WTC11 (cell line): ENCODE results near the gene TLX2. TPM values are rescaled to one million over a fixed set of nuclear protein-coding genes. Genes with fewer than 3 reads are reported as not detected.

ENCODE experiments used
- ATAC-seq: fragments of 200-7000 bp; cut with Tn5 transposase; 2 replicates; pipeline ENCODE4 v1.10.0; 2021; ENCODE audit warnings: mild to moderate bottlenecking, moderate library complexity
- CTCF ChIA-PET: fragments of 300-600 bp; sonication (Branson Sonifier 250); formaldehyde crosslinking; loops from one replicate; lab custom pipeline; 2021; ENCODE audit warnings: antibody characterized with exemption; lab: Charles Lee
- POLR2A ChIA-PET: fragments of 350-600 bp; sonication (Branson Sonifier 250); formaldehyde crosslinking; loops from one replicate; lab custom pipeline; 2021; ENCODE audit warnings: antibody characterized with exemption; lab: Charles Lee
- DNase-seq: peaks from one replicate; pipeline ENCODE4 v3.0.0; 2021; ENCODE audit warnings: low spot score
- H3K27ac Mint-ChIP-seq: 2 replicates; pipeline ENCODE4 v1.8.0; 2021; ENCODE audit warnings: mixed read lengths
- H3K27me3 Mint-ChIP-seq: 2 replicates; pipeline ENCODE4 v1.8.0; 2021; ENCODE audit warnings: low read depth, mild to moderate bottlenecking, moderate library complexity, mixed read lengths
- H3K36me3 Mint-ChIP-seq: 2 replicates; pipeline ENCODE4 v1.8.0; 2021; ENCODE audit warnings: mixed read lengths
- H3K4me1 Mint-ChIP-seq: 2 replicates; pipeline ENCODE4 v1.8.0; 2022; ENCODE audit warnings: mixed read lengths
- H3K4me3 Mint-ChIP-seq: 2 replicates; pipeline ENCODE4 v1.8.0; 2021; ENCODE audit warnings: mild to moderate bottlenecking, moderate library complexity, mixed read lengths
- H3K9me3 Mint-ChIP-seq: 2 replicates; pipeline ENCODE4 v1.8.0; 2021; ENCODE audit warnings: mixed read lengths
- ARID4B ChIP-seq: sonication (generic); formaldehyde crosslinking; IDR thresholded peaks from 2 replicates; pipeline ENCODE4 v1.8.0; 2023; ENCODE audit warnings: missing genetic modification reagents, mild to moderate bottlenecking, borderline replicate concordance
- ATF2 ChIP-seq: sonication (generic); formaldehyde crosslinking; IDR thresholded peaks from 2 replicates; pipeline ENCODE4 v1.8.1; 2022; ENCODE audit warnings: low read depth, missing genetic modification reagents, borderline replicate concordance
- ATF6 ChIP-seq: sonication (generic); formaldehyde crosslinking; IDR thresholded peaks from 2 replicates; pipeline ENCODE4 v1.8.1; 2023; ENCODE audit warnings: mild to moderate bottlenecking, missing genetic modification reagents
- E2F4 ChIP-seq: sonication (generic); formaldehyde crosslinking; IDR thresholded peaks from 2 replicates; pipeline ENCODE4 v1.8.1; 2022; ENCODE audit warnings: low read depth, mild to moderate bottlenecking, moderate library complexity, missing genetic modification reagents, borderline replicate concordance
- ERG ChIP-seq: fragments of 250-450 bp; sonication (Bioruptor Pico); IDR thresholded peaks from 2 replicates; pipeline ENCODE4 v1.8.0; 2021; ENCODE audit warnings: mild to moderate bottlenecking
- GTF2I ChIP-seq: fragments of 250-450 bp; sonication (Bioruptor Pico); conservative IDR thresholded peaks from 2 replicates; pipeline ENCODE4 v1.4.0; 2021; ENCODE audit warnings: mild to moderate bottlenecking
- HMGXB4 ChIP-seq: sonication (generic); formaldehyde crosslinking; IDR thresholded peaks from 2 replicates; pipeline ENCODE4 v1.8.1; 2023; ENCODE audit warnings: mild to moderate bottlenecking, moderate library complexity, missing genetic modification reagents
- JUN ChIP-seq: sonication (generic); formaldehyde crosslinking; IDR thresholded peaks from 2 replicates; pipeline ENCODE4 v1.8.0; 2023; ENCODE audit warnings: mild to moderate bottlenecking, missing genetic modification reagents
- KAT7 ChIP-seq: sonication (generic); formaldehyde crosslinking; IDR thresholded peaks from 2 replicates; pipeline ENCODE4 v1.8.1; 2023; ENCODE audit warnings: missing genetic modification reagents, mild to moderate bottlenecking, borderline replicate concordance
- NR1H2 ChIP-seq: sonication (generic); formaldehyde crosslinking; IDR thresholded peaks from 2 replicates; pipeline ENCODE4 v1.9.0; 2021; ENCODE audit warnings: mild to moderate bottlenecking, moderate library complexity, missing genetic modification reagents
- SMAD3 ChIP-seq: sonication (generic); formaldehyde crosslinking; IDR thresholded peaks from 2 replicates; pipeline ENCODE4 v1.8.0; 2022; ENCODE audit warnings: missing genetic modification reagents, mild to moderate bottlenecking, borderline replicate concordance
- STAT6 ChIP-seq: sonication (generic); formaldehyde crosslinking; conservative IDR thresholded peaks from 2 replicates; pipeline ENCODE4 v1.8.1; 2023; ENCODE audit warnings: mild to moderate bottlenecking, low read depth, missing genetic modification reagents, moderate library complexity
- ZMAT4 ChIP-seq: fragments of 250-450 bp; sonication (Bioruptor Pico); IDR thresholded peaks from 2 replicates; pipeline ENCODE4 v1.9.0; 2021; ENCODE audit warnings: mild to moderate bottlenecking
- ZNF138 ChIP-seq: sonication (generic); formaldehyde crosslinking; conservative IDR thresholded peaks from 2 replicates; pipeline ENCODE4 v1.8.1; 2022; ENCODE audit warnings: mild to moderate bottlenecking, moderate library complexity, missing genetic modification reagents
- ZNF219 ChIP-seq: sonication (generic); formaldehyde crosslinking; IDR thresholded peaks from 2 replicates; pipeline ENCODE4 v1.8.0; 2023; ENCODE audit warnings: missing genetic modification reagents, mild to moderate bottlenecking, borderline replicate concordance
- ZNF416 ChIP-seq: fragments of 250-450 bp; sonication (Bioruptor Pico); IDR thresholded peaks from 2 replicates; pipeline ENCODE4 v1.9.0; 2021; ENCODE audit warnings: mild to moderate bottlenecking, inconsistent platforms
- ZNF512 ChIP-seq: sonication (generic); formaldehyde crosslinking; IDR thresholded peaks from 2 replicates; pipeline ENCODE4 v1.8.1; 2022; ENCODE audit warnings: missing genetic modification reagents, borderline replicate concordance
- total RNA-seq: library from RNA; stranded (reverse); gene quantifications from 3 replicates; pipeline ENCODE4 v1.2.3, GENCODE V29; 2021

Gene TLX2
- total RNA-seq, 1 experiment from 2014 or later: 0.26 TPM

GRCh38 chr2:74548900-74549826 lies 34.9 kb downstream of the TLX2 start (continued):
- TF ChIP-seq SMAD3: no peak
- TF ChIP-seq JUN: no peak
- no peak for TF ChIP-seq ZNF138 (CRISPR knock-in tag)
- TF ChIP-seq E2F4 (CRISPR knock-in tag): no peak
- TF ChIP-seq ZNF219 (CRISPR knock-in tag): no peak
- TF ChIP-seq GTF2I: no peak
- no peak for TF ChIP-seq HMGXB4 (CRISPR knock-in tag)
- TF ChIP-seq ARID4B (CRISPR knock-in tag): peak; percentile 82; the same call in 1 of the 2 replicates
- no peak for TF ChIP-seq STAT6 (CRISPR knock-in tag)
- TF ChIP-seq ATF6 (CRISPR knock-in tag): no peak
- TF ChIP-seq, all 79 proteins: peak for 19

- Mint-ChIP-seq H3K27me3 (peaks cover 74% of the 10 kb centered on the region), H3K4me1 (peaks cover 30% of the 10 kb centered on the region), H3K9me3 (no peaks in the 10 kb centered on the region), H3K36me3 (peaks cover 2% of the 10 kb centered on the region; the same call in 1 of the 2 replicates), H3K4me3 (peak overlapping the region; percentile 76), H3K27ac (no peak overlapping the region)
- CTCF ChIA-PET: no interaction called here
- POLR2A ChIA-PET: no interaction called here
- ATAC-seq (no peak), DNase-seq (no peak)
- TF ChIP-seq KAT7 (CRISPR knock-in tag): no peak
- no peak for TF ChIP-seq ERG
- TF ChIP-seq ZNF512 (CRISPR knock-in tag): no peak
- no peak for TF ChIP-seq ZMAT4 (CRISPR knock-in tag)
- no peak for TF ChIP-seq NR1H2 (CRISPR knock-in tag)
- TF ChIP-seq ZNF416: no peak
- no peak for TF ChIP-seq ATF2 (CRISPR knock-in tag)
These were observed 36.0 kb downstream of the TLX2 start for GRCh38 chr2:74550231-74550630.
